ENCODE data around the gene UGT1A6.

The UGT1A6 gene

GRCh38 chr2:233758141-233758540, 65.5 kb downstream of the UGT1A6 start:
- Histone ChIP-seq H3K36me3 (no peaks in the 10 kb centered on the region), H3K27ac (no peak overlapping the region), H3K27me3 (no peaks in the 10 kb centered on the region), H3K9me3 (no peaks in the 10 kb centered on the region), H3K4me1 (ENCODE audit: control insufficient read depth in 1 of 2, insufficient read depth in 1 of 2, low read depth in 1 of 2, low read length in 1 of 2) (no peaks in the 10 kb centered on the region), H3K4me3 (ENCODE audit: low read depth in 1 of 2, low read length in 1 of 2) (no peak overlapping the region)
- TF ChIP-seq, protein P1, sequence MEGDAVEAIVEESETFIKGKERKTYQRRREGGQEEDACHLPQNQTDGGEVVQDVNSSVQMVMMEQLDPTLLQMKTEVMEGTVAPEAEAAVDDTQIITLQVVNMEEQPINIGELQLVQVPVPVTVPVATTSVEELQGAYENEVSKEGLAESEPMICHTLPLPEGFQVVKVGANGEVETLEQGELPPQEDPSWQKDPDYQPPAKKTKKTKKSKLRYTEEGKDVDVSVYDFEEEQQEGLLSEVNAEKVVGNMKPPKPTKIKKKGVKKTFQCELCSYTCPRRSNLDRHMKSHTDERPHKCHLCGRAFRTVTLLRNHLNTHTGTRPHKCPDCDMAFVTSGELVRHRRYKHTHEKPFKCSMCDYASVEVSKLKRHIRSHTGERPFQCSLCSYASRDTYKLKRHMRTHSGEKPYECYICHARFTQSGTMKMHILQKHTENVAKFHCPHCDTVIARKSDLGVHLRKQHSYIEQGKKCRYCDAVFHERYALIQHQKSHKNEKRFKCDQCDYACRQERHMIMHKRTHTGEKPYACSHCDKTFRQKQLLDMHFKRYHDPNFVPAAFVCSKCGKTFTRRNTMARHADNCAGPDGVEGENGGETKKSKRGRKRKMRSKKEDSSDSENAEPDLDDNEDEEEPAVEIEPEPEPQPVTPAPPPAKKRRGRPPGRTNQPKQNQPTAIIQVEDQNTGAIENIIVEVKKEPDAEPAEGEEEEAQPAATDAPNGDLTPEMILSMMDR (IDR thresholded peaks at IDR 0.05), result no peak

DNA sequence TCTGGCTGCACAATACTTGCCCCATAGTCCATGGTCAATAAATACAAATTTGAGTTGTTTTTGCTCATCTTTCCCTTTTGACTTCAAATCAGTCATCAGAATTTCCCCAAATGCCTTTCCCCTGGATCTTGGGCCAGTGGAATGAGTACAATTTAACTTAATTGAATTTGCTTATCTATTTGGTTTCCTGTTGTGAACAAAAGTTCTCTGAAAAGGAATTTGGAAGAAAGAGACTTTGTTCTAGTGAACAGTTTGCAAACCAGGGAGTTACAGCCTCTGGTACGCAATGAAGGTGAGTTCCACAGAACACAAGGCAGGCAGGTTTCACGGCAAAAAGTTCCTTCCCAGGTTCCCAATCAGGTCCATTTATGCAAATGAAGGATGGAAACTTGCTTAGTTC, 66.2 kb downstream of the UGT1A6 start:
- H3K36me3 ChIP-seq, result no peaks in the 10 kb centered on the region
- H3K4me3 ChIP-seq (ENCODE audit: low read depth in 1 of 2, low read length in 1 of 2), result no peak overlapping the region
- no peaks in the 10 kb centered on the region for H3K4me1 ChIP-seq (ENCODE audit: control insufficient read depth in 1 of 2, insufficient read depth in 1 of 2, low read depth in 1 of 2, low read length in 1 of 2)
- peaks cover 7% of the 10 kb centered on the region for H3K27me3 ChIP-seq
- no peaks in the 10 kb centered on the region for H3K9me3 ChIP-seq
- TF ChIP-seq, protein P1 (IDR thresholded peaks at IDR 0.05), result no peak
- H3K27ac ChIP-seq, result no peak overlapping the region

- Histone ChIP-seq H3K4me1 (ENCODE audit: control insufficient read depth in 1 of 2, insufficient read depth in 1 of 2, low read depth in 1 of 2, low read length in 1 of 2) (no peaks in the 10 kb centered on the region), H3K27ac (no peak within 1 kb of the TSS), H3K36me3 (no peaks in the 10 kb centered on the region), H3K27me3 (peaks cover 13% of the 10 kb centered on the region), H3K4me3 (ENCODE audit: low read depth in 1 of 2, low read length in 1 of 2) (no peak within 1 kb of the TSS), H3K9me3 (no peaks in the 10 kb centered on the region)
- TF ChIP-seq, protein P1 (IDR thresholded peaks at IDR 0.05), result no peak
Measured at GRCh38 chr2:233760043-233760442, 67.4 kb downstream of the UGT1A6 start, which contains the start of gene UGT1A1. Gene UGT1A1, plus strand, starts transcription at chr2:233760270. Its CDS starts 18 bp downstream, at chr2:233760288.

GRCh38 chr2:233761040-233761769, 68.5 kb downstream of the UGT1A6 start:
- Histone ChIP-seq H3K36me3 (no peaks in the 10 kb centered on the region), H3K27me3 (peaks cover 13% of the 10 kb centered on the region), H3K4me1 (ENCODE audit: control insufficient read depth in 1 of 2, insufficient read depth in 1 of 2, low read depth in 1 of 2, low read length in 1 of 2) (no peaks in the 10 kb centered on the region), H3K9me3 (no peaks in the 10 kb centered on the region), H3K27ac (no peak overlapping the region), H3K4me3 (ENCODE audit: low read depth in 1 of 2, low read length in 1 of 2) (no peak overlapping the region)
- TF ChIP-seq, protein P1 (IDR thresholded peaks at IDR 0.05), result no peak

GRCh38 chr2:233764264-233764663, 71.6 kb downstream of the UGT1A6 start:
- TF ChIP-seq, protein P1 (IDR thresholded peaks at IDR 0.05), result no peak
- Histone ChIP-seq H3K9me3 (no peaks in the 10 kb centered on the region), H3K4me1 (ENCODE audit: control insufficient read depth in 1 of 2, insufficient read depth in 1 of 2, low read depth in 1 of 2, low read length in 1 of 2) (no peaks in the 10 kb centered on the region), H3K4me3 (ENCODE audit: low read depth in 1 of 2, low read length in 1 of 2) (no peak overlapping the region), H3K36me3 (no peaks in the 10 kb centered on the region), H3K27ac (no peak overlapping the region), H3K27me3 (peaks cover 13% of the 10 kb centered on the region)
